Medulla oblongata (tissue), 1 donor: ENCODE measurements around the gene CYP2E1.
A peak's percentile ranks its signal among the peaks of the same experiment; 100 is the strongest.
"Not testable (repeated sequence)": the region's sequence is repeated elsewhere in the genome, so short reads cannot be mapped to it uniquely, and the experiment has no call there.

Experiments used
- DNase-seq: peaks from one replicate; pipeline ENCODE4 v3.0.0-alpha.2; 2015; ENCODE audit errors: extremely low spot score

Gene CYP2E1

GRCh38 chr10:133526957-133527588 lies at the start of gene CYP2E1:
CYP2E1 (plus strand) TSS chr10:133527363; CDS start chr10:133527396, 33 bp downstream.
- no peak for DNase-seq

GRCh38 chr10:133481086-133481643 lies 46.0 kb upstream of the CYP2E1 start:
- no peak for DNase-seq

- no peak for DNase-seq
Measured at GRCh38 chr10:133481657-133482056, 45.5 kb upstream of the CYP2E1 start.

GRCh38 chr10:133484818-133485217 lies 42.3 kb upstream of the CYP2E1 start:
- DNase-seq = no peak

- no peak for DNase-seq
Measured at GRCh38 chr10:133487085-133487484, 40.1 kb upstream of the CYP2E1 start.

DNA sequence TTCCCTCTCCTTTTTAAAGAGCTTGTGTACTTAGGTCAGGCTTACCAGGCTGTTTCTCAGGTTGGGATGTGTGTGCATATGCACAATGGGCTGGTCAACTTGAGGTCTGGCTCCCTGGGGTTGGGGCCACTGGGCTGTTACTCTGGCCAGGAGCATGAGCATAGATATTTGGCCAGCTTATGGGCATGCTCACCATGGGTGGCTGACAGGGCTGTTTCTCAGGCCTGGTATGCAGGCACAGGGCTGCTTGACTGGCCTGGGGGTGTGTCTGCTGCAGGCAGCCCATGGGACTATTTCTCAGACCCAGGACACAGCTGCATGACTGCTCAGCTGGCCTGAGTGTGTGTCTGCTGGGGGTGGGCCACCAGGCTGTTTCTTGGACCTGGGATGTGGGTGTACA lies 38.8 kb upstream of the CYP2E1 start:
- no peak for DNase-seq

GRCh38 chr10:133489816-133490588 lies 37.2 kb upstream of the CYP2E1 start:
- no peak for DNase-seq

DNA sequence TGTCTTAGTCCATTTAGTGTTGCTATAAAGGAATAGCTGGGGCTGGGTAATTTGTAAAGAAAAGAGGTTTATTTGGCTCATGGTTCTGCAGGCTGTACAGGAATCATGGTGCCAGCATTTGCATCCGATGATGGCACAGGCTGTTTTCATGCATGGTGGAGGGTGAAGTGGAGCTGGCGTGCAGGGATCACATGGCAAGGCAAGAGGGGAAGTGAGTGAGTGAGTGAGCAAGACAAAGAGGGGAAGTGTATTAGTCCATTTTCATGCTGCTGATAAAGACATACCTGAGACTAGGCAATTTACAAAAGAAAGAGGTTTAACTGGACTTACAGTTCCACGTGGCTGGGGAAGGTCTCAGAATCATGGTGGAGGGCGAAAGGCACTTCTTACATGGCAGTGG lies 33.6 kb upstream of the CYP2E1 start:
- not testable (repeated sequence) for DNase-seq

- DNase-seq = not testable (repeated sequence)
Measured at GRCh38 chr10:133497363-133497762, 29.8 kb upstream of the CYP2E1 start.

DNA sequence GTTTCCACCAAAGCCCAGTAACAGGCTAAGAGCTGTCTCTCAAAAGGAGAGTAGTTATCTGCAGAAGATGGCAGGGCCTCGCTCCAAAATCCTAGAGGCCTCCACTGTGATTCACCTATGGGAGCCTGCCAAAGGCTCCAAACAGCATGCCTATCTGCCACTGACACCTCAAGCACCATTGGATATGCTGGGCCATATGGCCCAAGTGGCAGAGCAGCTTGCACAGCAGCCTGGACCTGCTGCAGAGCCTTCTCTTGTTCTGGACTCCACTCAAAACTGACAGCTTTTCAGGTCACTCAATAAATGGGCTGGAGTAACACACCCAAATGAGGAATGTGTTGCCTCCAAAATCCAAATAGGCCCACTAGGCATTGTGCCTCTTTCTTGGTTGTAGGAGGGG lies 28.0 kb upstream of the CYP2E1 start:
- DNase-seq = not testable (repeated sequence)

GRCh38 chr10:133500897-133501296 lies 26.3 kb upstream of the CYP2E1 start:
- DNase-seq = not testable (repeated sequence)

- no peak for DNase-seq
Measured at GRCh38 chr10:133509700-133510099, 17.5 kb upstream of the CYP2E1 start.

GRCh38 chr10:133511408-133511807 lies 15.8 kb upstream of the CYP2E1 start:
- DNase-seq = no peak

DNA sequence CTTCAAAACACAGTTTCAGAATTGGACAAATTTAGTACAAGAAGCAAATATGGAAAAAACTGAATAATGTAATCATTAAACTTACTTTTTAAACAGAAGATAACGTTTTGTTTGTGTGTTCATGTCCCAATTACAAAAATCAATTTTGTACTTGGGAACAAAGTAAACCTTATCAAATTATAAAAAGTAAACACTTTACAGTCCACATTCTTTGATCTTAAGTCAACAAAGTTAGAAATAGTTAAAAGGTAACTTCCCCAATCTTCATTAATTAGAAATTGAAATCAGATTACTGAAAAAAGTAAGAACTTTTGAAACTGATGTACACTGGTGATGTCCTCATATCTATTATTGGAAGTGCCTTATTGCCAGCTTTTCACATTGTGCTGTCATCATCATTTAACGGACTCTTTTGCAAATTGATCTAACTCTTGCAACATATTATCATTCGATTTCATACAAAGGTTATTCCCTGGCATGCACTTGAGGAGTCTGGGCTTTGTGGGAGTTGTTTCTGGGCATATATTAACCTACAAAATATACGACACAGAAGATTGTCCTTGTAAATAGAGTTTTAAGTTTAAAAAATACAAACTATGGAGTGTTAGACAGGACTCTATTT lies 15.1 kb upstream of the CYP2E1 start:
- no peak for DNase-seq

GRCh38 chr10:133515471-133515870 lies 11.7 kb upstream of the CYP2E1 start:
- DNase-seq = no peak

- DNase-seq = no peak
Measured at GRCh38 chr10:133516057-133516456, 11.1 kb upstream of the CYP2E1 start.

DNA sequence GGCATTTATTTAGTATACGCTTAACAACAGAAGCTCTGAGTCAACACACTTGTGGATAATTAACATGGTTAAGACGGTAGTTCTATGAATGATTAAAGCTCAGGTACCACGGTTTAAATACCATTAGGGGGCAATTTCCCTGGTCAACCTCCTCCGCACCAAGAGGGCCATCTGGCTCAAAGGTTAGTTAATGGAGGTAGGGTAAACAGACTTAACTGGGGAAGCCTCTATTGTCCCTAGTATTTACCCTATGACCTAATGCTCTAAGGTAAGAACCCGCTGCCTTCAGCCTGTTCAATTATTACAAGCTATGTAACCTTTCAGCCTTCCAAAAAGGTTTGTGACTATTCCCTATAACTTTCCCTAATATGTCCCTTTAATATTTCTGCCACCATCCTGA lies 8.6 kb upstream of the CYP2E1 start:
- DNase-seq = not testable (repeated sequence)

GRCh38 chr10:133520193-133520738 lies 6.9 kb upstream of the CYP2E1 start:
- peak; percentile 81 for DNase-seq

DNA sequence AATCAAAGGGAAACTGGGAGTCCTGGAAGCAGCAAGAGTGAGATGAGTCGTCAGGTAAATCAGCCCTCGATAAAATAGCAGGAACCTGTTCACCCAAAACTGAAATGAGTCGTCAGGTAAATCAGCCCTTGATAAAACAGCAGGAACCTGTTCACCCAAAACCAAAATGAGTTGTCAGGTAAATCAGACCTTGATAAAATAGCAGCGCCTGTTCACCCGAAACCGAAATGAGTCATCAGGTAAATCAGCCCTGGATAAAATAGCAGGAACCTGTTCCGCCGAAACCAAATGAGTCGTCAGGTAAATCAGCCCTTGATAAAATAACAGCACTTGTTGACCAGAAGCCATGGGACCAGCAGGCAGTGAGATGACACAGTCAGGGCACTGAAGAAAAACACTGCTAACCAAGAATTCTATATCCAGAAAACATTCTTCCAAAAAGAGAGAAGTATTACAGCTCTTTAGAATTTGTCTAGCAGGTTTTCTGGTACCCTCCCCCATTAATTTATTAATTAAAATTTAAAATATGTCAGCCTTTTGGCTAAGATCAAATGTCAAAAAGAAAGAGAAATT lies 3.4 kb upstream of the CYP2E1 start:
- no peak for DNase-seq

DNA sequence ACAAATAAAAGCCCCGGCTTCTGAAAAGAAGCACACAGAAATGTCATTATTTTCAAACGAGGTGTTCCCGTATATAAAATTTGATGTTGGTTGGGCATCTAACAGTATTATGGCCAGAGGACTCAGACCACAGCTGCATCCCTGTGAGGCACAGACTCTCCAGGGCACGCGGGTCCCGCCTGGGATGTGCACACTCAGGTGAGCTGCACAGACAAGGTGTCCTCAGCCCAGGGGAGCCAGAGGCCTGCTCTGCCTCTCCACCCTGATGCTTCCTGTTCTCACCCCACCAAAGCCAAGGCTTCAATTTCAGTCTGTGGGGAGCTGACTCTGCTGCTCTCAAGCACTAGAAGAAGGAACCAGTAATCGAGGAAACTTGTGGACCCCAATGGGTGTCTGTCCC lies 1.7 kb upstream of the CYP2E1 start:
- no peak for DNase-seq

- no peak for DNase-seq
Measured at GRCh38 chr10:133527771-133528271, 658 bp downstream of the CYP2E1 start.
